PC-9 (cell line): ENCODE data around the gene GPR32. TPM values are rescaled to one million over a fixed set of nuclear protein-coding genes. Genes with fewer than 3 reads are reported as not detected.

Experiments used
- BruUV-seq: library from RNA; stranded (reverse); fragments of 400-500 nt; replicated peaks from 2 replicates; lab custom pipeline; 2021; lab: Mats Ljungman, UMichigan
- CTCF ChIA-PET: fragments of 300-600 bp; sonication (Branson Sonifier 250); formaldehyde crosslinking; loops from one replicate; lab custom pipeline; 2022; ENCODE audit warnings: antibody characterized with exemption; lab: Charles Lee
- POLR2A ChIA-PET: fragments of 300-600 bp; sonication (Branson Sonifier 250); formaldehyde crosslinking; loops from one replicate; lab custom pipeline; 2022; ENCODE audit warnings: antibody characterized with exemption; ENCODE audit not compliant: unreplicated experiment; lab: Charles Lee
- DNase-seq, 2 experiments: peaks; one replicate each; pipeline versions ENCODE4 v3.0.0 to v3.0.0-alpha.2; 2015 to 2022; ENCODE audit warnings: mixed read lengths in 1 of 2
- H2AFZ ChIP-seq: fragments of 200-600 bp; sonication (generic); 2 replicates; pipeline ENCODE4 v1.8.1; 2017; ENCODE audit warnings: antibody characterized with exemption
- H3F3A ChIP-seq: fragments of 200-600 bp; sonication (generic); 2 replicates; pipeline ENCODE4 v1.8.1; 2017; ENCODE audit warnings: antibody characterized with exemption, mild to moderate bottlenecking, low read depth; ENCODE audit not compliant: insufficient read depth
- H3K27ac ChIP-seq: fragments of 200-600 bp; sonication (generic); 2 replicates; pipeline ENCODE4 v1.6.1; 2016; ENCODE audit warnings: mixed run types
- H3K27me3 ChIP-seq: fragments of 200-600 bp; sonication (generic); 2 replicates; pipeline ENCODE4 v1.6.1; 2016; ENCODE audit warnings: low read depth, mixed run types; ENCODE audit not compliant: insufficient read depth
- H3K36me3 ChIP-seq: fragments of 200-600 bp; sonication (generic); 2 replicates; pipeline ENCODE4 v1.6.1; 2016; ENCODE audit warnings: low read depth, mixed run types
- H3K4me1 ChIP-seq: fragments of 200-600 bp; sonication (generic); replicated peaks from 2 replicates; pipeline ENCODE4 v1.6.1; 2016; ENCODE audit warnings: mixed run types; ENCODE audit not compliant: insufficient read depth
- H3K4me2 ChIP-seq: fragments of 200-600 bp; sonication (generic); 2 replicates; pipeline ENCODE4 v1.6.1; 2017; ENCODE audit warnings: mixed run types
- H3K4me3 ChIP-seq: fragments of 200-600 bp; sonication (generic); 2 replicates; pipeline ENCODE4 v1.6.1; 2016; ENCODE audit warnings: mixed run types
- H3K79me2 ChIP-seq: fragments of 200-600 bp; sonication (generic); 2 replicates; pipeline ENCODE4 v1.6.1; 2017; ENCODE audit warnings: low read depth, mixed run types
- H3K9me2 ChIP-seq: fragments of 200-600 bp; sonication (generic); 2 replicates; pipeline ENCODE4 v1.8.1; 2017; ENCODE audit warnings: mild to moderate bottlenecking; ENCODE audit not compliant: insufficient read depth
- H3K9me3 ChIP-seq: fragments of 200-600 bp; sonication (generic); 2 replicates; pipeline ENCODE4 v1.8.1; 2016; ENCODE audit warnings: low read depth; ENCODE audit not compliant: insufficient read depth
- H4K20me1 ChIP-seq: fragments of 200-600 bp; sonication (generic); 2 replicates; pipeline ENCODE4 v1.8.1; 2017; ENCODE audit not compliant: insufficient read depth
- EZH2 ChIP-seq: fragments of 200-600 bp; sonication (generic); IDR thresholded peaks from 2 replicates; pipeline ENCODE4 v1.8.0; 2017; ENCODE audit warnings: antibody characterized with exemption, low read depth
- intact Hi-C: fragments of 100-400 bp; cut with micrococcal nuclease; formaldehyde crosslinking; loops from one replicate; pipeline ENCODE4 v1.10.0; 2022; ENCODE audit not compliant: unreplicated experiment
- total RNA-seq: library from RNA; stranded (reverse); gene quantifications from 2 replicates; pipeline ENCODE4 v1.2.3, GENCODE V29; 2021
- TF ChIP-seq, protein P1 (sequence below): fragments of 200-600 bp; sonication (generic); conservative IDR thresholded peaks from 2 replicates; pipeline ENCODE4 v1.6.1; 2017; ENCODE audit warnings: mixed run types, antibody characterized with exemption, mild to moderate bottlenecking, moderate library complexity

GPR32 gene
- total RNA-seq, 1 experiment from 2014 or later, result not detected

DNA sequence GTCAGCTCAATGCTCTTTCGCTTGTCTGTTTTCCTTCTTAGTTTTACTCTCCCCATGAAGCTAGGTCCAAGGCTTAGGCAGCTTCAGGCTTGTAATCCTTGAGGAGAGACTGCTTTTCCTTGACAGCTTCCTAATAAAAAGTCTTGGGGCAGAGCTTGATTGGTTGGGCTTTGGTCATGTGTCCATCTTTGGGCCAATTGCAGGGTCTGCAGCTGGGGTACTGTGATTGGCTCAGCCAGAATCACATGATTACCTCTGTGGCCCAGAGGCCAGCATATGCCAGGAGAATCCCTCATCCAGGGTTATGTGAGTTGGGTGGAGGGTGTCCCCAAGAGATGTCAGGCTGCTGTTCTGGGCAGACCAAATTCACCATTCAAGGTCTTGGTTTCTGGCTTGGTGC lies 45.2 kb downstream of the GPR32 start:
- Histone ChIP-seq H3K9me3 (no peaks in the 10 kb centered on the region), H3K27ac (no peak overlapping the region), H2AFZ (no peak overlapping the region), H3K4me1 (no peaks in the 10 kb centered on the region), H3F3A (no peaks in the 10 kb centered on the region), H3K9me2 (no peaks in the 10 kb centered on the region), H3K27me3 (peaks cover 80% of the 10 kb centered on the region), H3K36me3 (no peaks in the 10 kb centered on the region), H3K4me2 (no peak overlapping the region), H3K4me3 (no peak overlapping the region), H4K20me1 (no peaks in the 10 kb centered on the region), H3K79me2 (no peaks in the 10 kb centered on the region)
- TF ChIP-seq EZH2, result no peak
- TF ChIP-seq, protein P1, sequence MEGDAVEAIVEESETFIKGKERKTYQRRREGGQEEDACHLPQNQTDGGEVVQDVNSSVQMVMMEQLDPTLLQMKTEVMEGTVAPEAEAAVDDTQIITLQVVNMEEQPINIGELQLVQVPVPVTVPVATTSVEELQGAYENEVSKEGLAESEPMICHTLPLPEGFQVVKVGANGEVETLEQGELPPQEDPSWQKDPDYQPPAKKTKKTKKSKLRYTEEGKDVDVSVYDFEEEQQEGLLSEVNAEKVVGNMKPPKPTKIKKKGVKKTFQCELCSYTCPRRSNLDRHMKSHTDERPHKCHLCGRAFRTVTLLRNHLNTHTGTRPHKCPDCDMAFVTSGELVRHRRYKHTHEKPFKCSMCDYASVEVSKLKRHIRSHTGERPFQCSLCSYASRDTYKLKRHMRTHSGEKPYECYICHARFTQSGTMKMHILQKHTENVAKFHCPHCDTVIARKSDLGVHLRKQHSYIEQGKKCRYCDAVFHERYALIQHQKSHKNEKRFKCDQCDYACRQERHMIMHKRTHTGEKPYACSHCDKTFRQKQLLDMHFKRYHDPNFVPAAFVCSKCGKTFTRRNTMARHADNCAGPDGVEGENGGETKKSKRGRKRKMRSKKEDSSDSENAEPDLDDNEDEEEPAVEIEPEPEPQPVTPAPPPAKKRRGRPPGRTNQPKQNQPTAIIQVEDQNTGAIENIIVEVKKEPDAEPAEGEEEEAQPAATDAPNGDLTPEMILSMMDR, result no peak
- CTCF ChIA-PET, result no interaction called here
- POLR2A ChIA-PET, result no interaction called here
- BruUV-seq, result no TSS peak
- intact Hi-C loops, result no loop called here
- no peak for DNase-seq

GRCh38 chr19:50817941-50818858 lies 47.9 kb downstream of the GPR32 start:
- intact Hi-C loops, result no loop called here
- H3K4me3 ChIP-seq, result no peak overlapping the region

GRCh38 chr19:50818859-50819472 lies 48.7 kb downstream of the GPR32 start:
- CTCF ChIA-PET, result no interaction called here
- Histone ChIP-seq H3K9me3 (no peaks in the 10 kb centered on the region), H3F3A (no peaks in the 10 kb centered on the region), H3K27ac (no peak overlapping the region), H3K4me1 (no peaks in the 10 kb centered on the region), H3K27me3 (peaks cover 98% of the 10 kb centered on the region), H3K9me2 (no peaks in the 10 kb centered on the region), H3K36me3 (no peaks in the 10 kb centered on the region), H3K79me2 (no peaks in the 10 kb centered on the region), H4K20me1 (no peaks in the 10 kb centered on the region), H3K4me2 (no peak overlapping the region), H2AFZ (no peak overlapping the region), H3K4me3 (no peak overlapping the region)
- POLR2A ChIA-PET, result no interaction called here
- BruUV-seq, result no TSS peak
- intact Hi-C loops, result no loop called here
- TF ChIP-seq, protein P1, result no peak
- no peak for TF ChIP-seq EZH2
- no peak for DNase-seq

More at GRCh38 chr19:50817941-50818858, 47.9 kb downstream of the GPR32 start:
- no peaks in the 10 kb centered on the region for H3K4me1 ChIP-seq
- H3K4me2 ChIP-seq, result no peak overlapping the region
- TF ChIP-seq, protein P1, result no peak
- BruUV-seq, result no TSS peak
- no peak overlapping the region for H3K27ac ChIP-seq
- peaks cover 96% of the 10 kb centered on the region for H3K27me3 ChIP-seq
- H2AFZ ChIP-seq, result no peak overlapping the region
- H3K36me3 ChIP-seq, result no peaks in the 10 kb centered on the region
- POLR2A ChIA-PET, result no interaction called here
- H4K20me1 ChIP-seq, result no peaks in the 10 kb centered on the region
- no peaks in the 10 kb centered on the region for H3F3A ChIP-seq
- H3K79me2 ChIP-seq, result no peaks in the 10 kb centered on the region
- CTCF ChIA-PET, result no interaction called here
- no peaks in the 10 kb centered on the region for H3K9me2 ChIP-seq
- DNase-seq, result peak in 1 of 2 experiments; percentile 50
- H3K9me3 ChIP-seq, result no peaks in the 10 kb centered on the region
